GM21360 (cell line): ENCODE results near the gene SH3RF1.

ENCODE experiments used
- ATAC-seq: cut with Tn5 transposase; IDR thresholded peaks from one replicate; pipeline ENCODE4 v1.9.1; 2021; ENCODE audit warnings: mild to moderate bottlenecking, moderate library complexity; ENCODE audit not compliant: unreplicated experiment

Gene SH3RF1

DNA sequence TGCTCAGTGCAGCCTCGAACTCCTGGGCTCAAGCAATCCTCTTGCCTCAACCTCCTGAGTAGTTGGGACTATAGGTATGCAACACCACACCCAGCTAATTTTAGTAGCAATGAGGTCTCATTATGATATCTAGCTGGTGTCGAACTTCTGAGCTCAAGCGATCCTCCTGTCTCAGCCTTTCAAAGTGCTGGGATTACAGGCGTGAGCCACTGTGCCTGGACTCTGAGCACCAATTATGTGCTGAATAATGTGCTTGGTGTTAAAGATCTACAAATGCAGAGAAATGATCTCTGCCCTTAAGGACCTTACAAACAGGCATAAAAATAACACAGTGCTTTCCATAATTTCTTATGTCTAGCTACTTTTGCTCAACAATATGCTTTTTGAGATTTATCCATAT is 131.7 kb downstream of the SH3RF1 start:
- no peak for ATAC-seq

DNA sequence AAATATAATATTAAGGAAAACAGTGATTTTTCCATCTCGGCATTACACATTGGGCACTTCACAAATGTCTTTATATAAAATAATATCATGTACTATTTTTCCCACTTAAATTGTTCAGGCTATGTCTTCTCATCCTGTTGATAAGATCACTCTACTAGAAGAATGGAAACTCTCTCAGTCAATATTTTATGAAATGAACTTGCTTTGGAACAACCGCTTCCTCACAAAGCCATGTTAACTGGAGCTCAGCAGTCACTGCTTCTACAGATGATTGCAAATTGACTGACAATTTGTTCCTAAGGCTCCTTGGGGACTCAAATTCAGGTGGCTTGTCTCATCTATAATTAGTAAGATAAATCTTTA is 133.2 kb downstream of the SH3RF1 start:
- no peak for ATAC-seq

DNA sequence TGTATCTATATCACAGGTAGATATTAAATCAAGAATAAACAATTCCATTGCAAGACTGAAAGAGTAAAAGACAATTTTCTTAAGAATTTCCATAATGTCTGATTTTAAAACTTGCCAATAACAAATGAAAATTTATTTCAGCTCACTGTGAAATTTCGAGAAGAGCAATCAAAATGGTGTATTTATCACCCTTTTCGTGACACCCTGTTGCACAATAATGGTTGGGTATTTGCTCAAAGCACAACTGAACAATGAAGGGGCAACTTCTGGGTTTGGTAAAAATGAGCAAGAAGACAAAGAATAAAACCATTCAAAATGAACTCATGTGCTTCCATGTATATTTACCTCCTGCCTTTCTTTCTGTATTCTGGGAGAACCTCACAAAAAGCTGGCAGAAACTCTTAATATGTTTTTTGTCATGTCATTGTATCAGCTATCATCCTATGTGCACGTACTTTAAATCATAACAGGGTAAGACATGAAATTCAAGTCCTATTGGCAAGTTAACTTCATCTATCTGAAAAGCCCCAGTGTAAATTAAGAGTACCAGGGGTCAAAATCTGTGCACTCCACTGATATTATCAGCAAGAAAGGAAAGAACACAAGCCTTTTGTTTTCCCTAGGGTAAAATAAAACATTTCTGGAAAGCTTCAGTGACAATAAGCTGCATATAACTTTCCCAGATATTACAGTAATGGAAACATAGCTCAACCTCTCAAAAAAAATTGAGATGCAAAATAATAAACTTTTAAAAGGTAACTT is 133.8 kb downstream of the SH3RF1 start:
- ATAC-seq: no peak

DNA sequence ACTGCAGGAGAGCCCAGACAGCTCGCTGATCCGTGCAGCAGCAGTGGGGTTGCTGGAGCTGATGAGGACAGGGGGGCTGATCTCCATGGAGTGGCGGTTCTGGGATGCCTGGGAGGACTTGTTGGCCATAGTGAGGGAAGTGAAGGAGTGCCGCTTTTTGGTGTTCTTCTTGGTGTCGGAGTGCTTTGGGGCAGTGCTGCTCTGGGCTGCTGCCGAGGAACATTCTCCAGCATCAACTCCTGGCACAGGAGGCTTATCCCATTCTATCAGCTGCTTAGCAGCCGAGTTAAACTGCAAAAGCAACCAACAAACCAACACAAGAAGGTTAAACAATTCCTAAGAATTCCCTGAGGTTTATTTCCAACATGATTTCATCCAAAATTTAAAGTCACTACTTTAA is 134.4 kb downstream of the SH3RF1 start:
- ATAC-seq: no peak

DNA sequence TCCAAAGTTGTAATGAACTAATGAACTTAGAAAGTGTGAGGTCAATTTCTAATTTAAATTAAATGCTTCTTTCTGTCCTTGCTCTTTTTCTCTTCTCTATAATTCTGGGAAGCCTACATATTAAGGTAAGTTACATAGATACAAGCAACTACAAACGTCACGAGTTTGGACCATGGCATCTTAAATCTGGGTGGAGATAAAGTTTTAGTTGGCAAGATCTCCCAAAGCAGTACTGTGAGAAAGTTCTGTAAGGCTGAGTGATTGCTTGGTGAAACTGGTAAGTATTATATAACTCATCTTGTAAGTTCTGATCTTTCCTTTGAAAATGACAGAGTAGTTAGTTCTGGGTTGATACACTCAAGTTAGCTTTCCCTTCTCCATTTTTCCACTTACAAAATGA is 135.0 kb downstream of the SH3RF1 start:
- no peak for ATAC-seq

DNA sequence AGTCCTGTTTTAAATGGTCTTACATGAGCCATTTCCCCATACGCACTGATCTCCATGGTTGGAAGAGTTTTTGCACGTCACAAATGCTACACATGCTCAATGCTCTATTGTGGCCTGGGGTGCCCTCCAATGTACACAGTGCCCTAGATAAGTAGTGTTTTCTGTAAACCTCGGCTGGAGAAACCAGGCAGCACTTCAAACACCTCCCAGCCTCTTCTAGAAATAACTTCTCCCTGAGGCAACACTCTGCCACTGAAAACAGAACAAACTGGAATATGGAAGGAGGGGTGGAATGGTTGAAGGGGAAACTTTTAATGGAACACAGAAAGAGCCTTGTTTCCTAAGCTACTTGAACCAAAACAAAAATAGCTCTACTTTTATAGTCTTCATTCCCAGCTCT is 136.8 kb downstream of the SH3RF1 start:
- no peak for ATAC-seq

DNA sequence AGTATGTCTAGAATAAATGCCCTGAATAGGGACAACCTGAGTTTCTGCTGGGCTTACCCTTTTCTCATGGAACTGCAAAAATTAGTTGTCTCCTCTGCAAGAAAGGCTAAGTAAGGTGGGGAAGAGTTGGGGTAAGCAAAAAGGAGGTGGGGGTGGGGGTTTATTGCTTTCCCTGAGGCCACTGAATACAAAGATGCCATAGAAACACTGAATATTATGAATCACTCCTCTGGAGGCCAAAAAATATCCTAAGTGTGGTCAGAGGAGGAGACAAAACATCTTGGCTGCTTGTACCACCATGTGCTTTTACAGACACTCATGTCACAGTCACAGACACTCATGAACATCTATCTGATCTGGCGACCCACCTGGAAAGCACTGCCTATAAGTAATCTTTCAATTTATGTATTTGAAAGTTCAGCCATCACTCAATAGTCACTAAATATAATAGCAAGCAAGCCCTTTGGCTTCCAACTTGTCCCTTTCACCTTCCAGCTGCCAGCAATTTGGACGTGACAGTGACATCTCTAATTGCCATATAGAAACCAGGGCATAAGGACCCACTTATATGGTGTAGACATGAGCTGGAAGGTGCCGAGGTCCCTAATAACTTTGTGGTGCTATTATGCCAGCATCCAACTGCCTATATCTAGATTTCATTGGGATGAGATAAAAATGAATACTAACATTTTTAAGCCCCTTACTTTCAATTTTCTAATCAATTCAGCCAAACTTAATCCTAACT is 138.0 kb downstream of the SH3RF1 start:
- ATAC-seq: no peak

DNA sequence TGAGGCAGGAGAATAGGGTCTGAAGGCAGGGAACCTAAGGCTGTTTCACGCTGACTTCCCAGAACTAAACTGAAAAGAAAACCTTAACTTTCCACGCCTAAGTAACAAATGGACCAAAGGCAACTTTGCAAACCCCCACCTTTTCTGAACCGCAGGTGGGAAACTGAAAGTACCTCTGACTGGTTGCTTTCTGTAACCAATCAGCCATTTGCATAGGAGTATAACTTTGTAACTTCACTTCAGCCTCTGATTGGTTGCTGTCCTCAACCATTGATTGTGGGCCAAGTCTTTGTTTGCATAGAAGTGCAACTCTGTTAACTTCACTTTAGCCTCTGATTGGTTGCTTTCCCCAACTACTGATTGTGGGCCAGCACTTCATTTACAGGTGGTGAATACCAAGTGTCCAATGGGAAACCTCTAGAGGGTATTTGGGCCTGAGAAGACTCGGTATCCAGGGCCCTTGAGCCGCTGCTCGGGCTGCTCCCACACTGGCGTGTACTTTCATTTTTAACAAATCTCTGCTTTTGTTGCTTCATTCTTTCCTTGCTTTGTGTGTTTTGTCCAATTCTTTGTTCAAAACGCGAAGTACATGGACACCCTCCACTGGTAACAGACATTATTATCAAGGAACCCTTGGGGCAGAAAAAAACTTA is 139.1 kb downstream of the SH3RF1 start:
- no peak for ATAC-seq

DNA sequence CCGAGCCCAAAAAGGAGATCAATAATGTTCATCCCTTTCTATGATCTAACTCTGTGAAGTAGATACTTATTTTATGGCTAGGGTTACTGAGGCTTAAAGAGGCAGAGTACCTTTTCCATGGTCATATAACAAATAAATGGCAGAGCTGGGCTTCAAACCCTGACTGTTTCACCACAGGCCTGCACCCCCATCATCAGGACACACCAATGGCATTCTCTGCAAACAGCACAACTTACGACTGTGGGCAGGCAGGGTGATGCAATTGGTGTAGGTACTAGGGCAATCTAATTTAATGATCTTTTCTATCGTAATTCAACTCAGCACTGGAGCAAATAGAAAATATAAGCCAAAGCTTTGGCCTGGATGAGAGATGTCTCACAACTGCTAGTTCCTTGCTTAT is 141.9 kb downstream of the SH3RF1 start:
- no peak for ATAC-seq

DNA sequence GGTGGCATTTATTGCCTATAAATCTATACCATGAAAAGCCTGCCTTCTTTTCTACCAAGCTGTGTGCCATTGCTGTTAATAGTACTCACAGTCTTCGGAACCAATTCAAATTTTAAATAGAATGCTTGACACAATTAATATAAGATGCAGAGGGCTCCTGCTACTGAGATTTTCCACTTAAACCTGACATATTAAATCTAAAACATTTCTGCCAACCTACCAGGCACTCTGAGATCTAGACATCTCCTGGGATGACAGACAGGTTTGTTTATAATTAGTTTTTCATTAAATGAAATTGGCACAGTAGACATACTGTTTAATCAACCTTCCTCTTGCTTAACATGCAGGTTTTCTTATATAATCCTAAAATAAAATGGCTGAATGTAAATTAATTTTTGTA is 143.4 kb downstream of the SH3RF1 start:
- ATAC-seq: no peak

DNA sequence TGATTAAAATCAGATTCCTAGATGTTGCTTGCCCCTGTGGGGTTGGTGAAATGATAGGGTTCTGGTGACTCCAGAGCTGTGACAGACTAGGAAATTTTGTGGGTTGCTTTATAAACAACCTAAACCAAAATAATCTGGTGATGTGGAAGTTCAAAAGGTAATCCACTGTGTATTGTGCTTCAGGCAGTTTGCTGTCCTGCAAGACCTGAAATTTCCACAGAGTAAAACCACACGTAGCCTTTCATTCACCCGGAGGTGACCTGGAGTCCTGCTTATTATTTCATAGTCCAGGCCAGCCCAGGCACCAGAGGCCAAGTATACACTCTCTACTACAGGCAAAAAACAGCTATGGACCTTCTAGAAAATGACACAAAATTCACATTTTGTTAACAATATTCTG is 146.1 kb downstream of the SH3RF1 start:
- no peak for ATAC-seq

DNA sequence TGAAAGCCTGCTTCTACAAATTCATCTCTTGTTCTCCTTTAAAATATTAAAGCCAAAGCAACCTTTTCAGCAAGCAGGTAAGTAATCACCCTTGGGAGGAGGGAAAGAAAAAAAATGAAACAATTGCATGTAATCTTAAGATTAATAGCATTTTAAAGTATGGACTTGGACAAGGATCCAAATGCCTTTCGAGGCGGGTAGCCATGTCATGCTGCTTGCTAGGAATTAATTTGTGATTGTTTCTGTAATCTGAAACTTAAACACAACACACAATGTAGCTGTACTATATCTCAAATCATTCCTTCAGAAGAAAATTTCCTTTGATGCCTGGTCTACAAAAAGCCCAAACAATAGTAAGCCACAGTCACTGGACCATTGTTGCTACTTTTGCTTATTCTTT is 148.3 kb downstream of the SH3RF1 start:
- no peak for ATAC-seq

DNA sequence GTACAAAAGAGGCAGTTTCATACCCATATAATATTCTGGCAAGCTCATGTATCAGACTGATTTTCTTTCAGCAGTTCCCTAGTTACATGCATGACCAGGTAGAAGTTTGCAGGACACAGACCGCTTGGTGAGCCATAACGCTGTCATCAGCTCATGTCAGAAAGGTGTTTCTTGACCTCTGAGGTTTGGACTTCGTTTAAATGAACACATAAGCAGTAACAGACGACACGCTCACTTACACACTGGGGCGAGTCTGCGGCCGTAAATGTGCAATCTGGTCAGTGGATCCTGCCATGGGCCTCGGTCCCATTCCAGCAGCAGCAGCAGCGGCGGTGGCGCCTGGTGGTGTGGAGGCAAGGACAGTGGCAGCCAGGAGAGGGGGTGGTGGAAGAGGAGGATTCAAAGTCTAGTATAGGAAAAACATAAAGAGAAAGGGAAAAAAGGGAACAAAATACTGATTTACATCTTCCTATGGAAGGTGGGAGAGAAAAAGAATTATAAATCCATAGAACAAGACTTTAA is 148.8 kb downstream of the SH3RF1 start:
- no peak for ATAC-seq

DNA sequence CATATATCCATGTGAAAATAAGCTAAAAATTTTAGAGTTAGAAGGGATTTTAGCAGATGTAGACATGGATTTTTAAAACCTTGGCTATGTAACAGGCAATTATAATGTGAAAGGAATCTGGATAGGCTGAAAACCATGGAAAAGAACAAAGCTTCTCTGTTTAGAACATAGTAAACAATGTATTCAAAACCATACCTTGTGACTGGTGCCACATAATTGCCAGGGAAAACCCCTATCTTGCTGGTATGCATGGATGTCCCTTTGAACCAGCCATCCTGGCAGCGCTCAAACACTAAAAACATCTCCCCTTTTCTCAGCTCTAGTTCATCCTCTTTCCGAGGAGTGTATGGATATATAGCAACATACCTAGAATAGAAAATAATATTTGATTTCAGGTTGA is 150.1 kb downstream of the SH3RF1 start:
- no peak for ATAC-seq

DNA sequence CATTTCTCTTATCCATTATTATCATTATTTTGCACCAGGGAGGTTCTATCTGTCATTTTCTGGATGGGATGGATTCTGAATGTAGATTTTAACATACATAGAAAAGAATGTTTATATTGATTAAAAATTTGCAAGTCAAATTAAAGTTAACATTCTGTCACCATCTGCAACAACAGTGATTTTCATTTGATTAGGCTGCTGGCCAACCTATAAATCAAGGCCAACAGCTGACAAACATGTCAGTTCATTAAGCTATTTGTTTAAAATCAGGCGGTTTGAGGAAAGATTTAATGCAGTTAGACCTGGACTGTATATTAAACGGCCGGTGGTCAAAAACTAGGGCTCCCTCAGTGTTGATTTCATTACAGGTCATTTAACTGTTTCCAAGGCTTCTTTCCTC is 151.2 kb downstream of the SH3RF1 start:
- ATAC-seq: no peak

DNA sequence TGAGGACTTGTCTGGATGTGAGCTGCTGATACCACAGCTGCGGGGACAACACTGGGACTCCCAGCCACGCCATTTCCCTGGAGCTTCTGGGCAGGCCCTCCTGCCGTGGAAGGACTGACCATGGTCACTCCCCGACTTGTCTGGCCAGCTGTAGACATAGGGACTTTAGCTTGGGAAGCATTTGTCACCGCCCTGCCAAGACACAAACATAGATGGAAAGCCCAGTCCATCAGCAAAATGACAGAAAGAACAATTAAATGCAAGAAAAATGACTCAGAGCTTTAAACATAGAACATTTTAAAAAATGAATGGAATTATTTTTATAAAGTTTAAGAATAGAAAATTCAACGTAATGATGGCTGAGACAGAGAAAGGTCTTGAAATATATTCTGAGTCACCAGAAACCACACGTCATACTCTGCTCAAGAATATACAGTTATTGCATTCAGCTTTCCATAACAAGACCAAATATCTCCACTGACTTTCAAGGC is 153.1 kb downstream of the SH3RF1 start:
- ATAC-seq: no peak

DNA sequence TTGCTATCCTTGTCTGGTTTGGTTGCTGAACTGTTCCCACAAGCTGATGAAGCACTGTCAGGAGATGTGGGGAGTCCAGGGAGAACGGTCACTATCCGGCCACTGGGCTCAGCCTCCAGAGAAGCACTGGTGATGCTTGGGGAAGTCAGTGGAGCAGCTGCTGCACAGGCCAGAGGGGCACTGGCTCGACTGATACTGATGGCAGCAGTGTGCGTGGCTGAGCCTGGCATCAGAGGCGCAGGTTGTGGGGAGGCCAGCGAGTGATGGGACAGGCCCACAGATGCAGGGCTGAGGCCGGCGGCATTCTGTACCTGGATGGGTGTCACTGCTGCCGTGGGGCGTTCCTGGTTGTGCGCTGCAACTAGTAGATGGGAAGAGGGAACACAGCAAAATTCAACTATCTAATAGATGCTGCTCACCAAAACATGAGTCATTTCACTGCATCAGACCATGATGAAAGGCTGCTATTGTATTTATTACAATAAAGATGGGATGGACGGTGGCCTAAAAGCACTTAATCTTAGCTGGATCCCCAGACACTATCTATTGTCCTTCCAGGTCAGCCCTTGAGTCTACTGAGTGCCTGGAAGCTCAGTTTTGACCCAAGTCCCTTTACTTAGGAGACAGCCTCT is 154.4 kb downstream of the SH3RF1 start:
- ATAC-seq: no peak

DNA sequence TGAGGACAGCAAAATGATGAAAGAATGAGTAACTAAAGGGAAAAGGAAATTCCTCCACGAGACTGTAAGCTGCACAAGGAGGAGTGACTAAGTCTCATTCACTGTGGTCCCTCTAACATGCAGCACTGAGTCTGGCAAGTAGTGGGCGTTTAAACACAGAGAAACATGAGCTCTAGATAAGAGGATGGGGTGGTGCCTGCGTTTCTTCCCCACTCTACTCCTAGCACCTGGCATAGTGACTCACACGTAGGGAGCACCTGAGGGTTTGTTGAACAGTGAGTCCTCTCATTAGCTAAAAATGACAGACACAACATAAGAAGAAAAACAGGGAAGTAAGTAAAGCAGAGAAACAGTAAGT is 154.9 kb downstream of the SH3RF1 start:
- ATAC-seq: no peak

DNA sequence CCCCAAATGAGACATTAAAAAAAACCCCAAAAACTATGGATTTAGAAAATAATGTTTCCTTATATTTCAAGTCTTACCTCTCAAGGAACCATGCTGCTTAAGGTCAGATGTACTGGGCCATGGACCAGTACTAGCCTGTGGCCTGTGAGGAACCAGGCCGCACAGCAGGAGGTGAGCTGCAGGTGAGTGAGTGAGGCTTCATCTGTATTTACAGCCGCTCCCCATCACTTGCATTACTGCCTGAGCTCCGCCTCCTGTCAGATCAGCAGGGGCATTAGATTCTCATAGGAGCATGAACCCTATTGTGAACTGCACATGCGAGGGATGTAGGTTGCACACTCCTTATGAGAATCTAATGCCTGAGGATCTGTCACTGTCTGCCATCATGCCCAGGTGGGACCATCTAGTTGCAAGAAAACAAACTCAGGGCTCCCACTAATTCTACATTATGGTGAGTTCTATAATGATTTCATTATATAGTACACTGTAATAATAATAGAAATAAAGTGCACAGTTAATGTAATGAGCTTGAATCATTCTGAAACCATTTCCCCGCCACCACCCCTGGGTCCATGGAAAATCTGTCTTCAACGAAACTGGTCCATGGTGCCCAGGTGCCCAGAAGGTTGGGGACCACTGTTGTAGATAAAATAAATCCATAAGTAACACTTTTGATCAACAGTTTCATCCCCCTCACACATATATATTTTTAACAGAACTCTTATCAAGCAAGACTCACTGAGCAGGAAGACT is 155.4 kb downstream of the SH3RF1 start:
- no peak for ATAC-seq

DNA sequence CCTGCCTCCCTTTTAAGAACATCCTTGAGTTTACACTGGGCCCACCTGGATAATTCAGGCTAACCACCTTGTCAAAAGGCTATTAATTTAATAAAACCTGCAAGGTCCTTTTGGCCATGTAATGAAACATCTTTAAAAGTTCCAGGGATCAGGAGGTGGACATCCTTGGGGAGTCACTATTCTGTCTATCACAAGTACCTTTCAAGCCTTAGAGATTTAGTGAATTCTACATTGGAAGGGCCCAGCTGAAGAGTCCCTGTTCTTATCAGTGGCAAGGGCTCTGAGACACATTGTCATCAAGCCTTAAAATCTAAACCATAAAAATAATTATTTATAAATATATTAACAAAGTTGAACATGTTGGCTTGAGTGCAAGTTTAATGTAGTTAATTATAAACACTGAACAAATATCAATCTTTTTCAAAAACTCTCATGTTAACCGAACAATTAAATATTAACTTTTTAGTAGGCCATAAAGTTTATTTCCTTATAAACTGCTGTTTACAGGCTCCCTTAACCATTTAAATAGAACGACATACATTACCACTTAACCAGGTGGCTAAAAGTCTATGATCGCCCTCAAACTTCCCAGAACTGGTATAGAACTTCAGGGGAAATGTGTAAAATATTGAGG is 156.3 kb downstream of the SH3RF1 start:
- no peak for ATAC-seq
